Panc1 (cell line): ENCODE data around the gene ZNF670. TPM values are rescaled to one million over a fixed set of nuclear protein-coding genes. Genes with fewer than 3 reads are reported as not detected.
A peak's percentile ranks its signal among the peaks of the same experiment; 100 is the strongest.

Source experiments
- ATAC-seq: fragments of 200-7000 bp; cut with Tn5 transposase; 2 replicates; pipeline ENCODE4 v1.9.1; 2020; ENCODE audit warnings: mild to moderate bottlenecking, moderate library complexity
- BruUV-seq: library from RNA; stranded (reverse); fragments of 400-500 nt; replicated peaks from 2 replicates; lab custom pipeline; 2021; lab: Mats Ljungman, UMichigan
- CTCF ChIA-PET: fragments of 300-600 bp; sonication (Branson Sonifier 250); formaldehyde crosslinking; loops from one replicate; lab custom pipeline; 2022; ENCODE audit warnings: antibody characterized with exemption; lab: Charles Lee
- POLR2A ChIA-PET: fragments of 300-600 bp; sonication (Branson Sonifier 250); formaldehyde crosslinking; loops from one replicate; lab custom pipeline; 2022; ENCODE audit warnings: antibody characterized with exemption; lab: Charles Lee
- DNase-seq: peaks from one replicate; pipeline ENCODE4 v3.0.0-alpha.2; 2010; ENCODE audit warnings: low read depth, low spot score
- H3K27ac ChIP-seq: 2 replicates; pipeline ENCODE4 v1.5.1; 2011; ENCODE audit warnings: mild to moderate bottlenecking, low read length, inconsistent platforms
- H3K27me3 ChIP-seq: fragments of 200-500 bp; sonication (Bioruptor generic); 2 replicates; pipeline ENCODE4 v1.6.0; 2014; ENCODE audit warnings: low read length, inconsistent platforms; ENCODE audit not compliant: control insufficient read depth, insufficient read depth
- H3K36me3 ChIP-seq: fragments of 200-500 bp; sonication (Bioruptor generic); 2 replicates; pipeline ENCODE4 v1.5.1; 2014; ENCODE audit warnings: inconsistent platforms, mild to moderate bottlenecking, low read length, moderate library complexity; ENCODE audit not compliant: control insufficient read depth, insufficient read depth
- H3K4me1 ChIP-seq: 2 replicates; pipeline ENCODE4 v1.5.1; 2011; ENCODE audit warnings: inconsistent platforms, mild to moderate bottlenecking, low read length, moderate library complexity; ENCODE audit not compliant: control insufficient read depth, insufficient read depth
- H3K4me3 ChIP-seq, 2 experiments: 2 replicates each; pipeline ENCODE4 v1.5.1; 2011 to 2012; ENCODE audit warnings: low read depth in 2 of 2, low read length in 2 of 2, mild to moderate bottlenecking in 2 of 2, inconsistent platforms in 1 of 2, moderate library complexity in 1 of 2
- H3K9me3 ChIP-seq: fragments of 200-500 bp; sonication (Bioruptor generic); 2 replicates; pipeline ENCODE4 v1.5.1; 2014; ENCODE audit warnings: low read depth, mild to moderate bottlenecking, inconsistent platforms, low read length, moderate library complexity; ENCODE audit not compliant: control insufficient read depth, insufficient read depth
- POLR2AphosphoS5 ChIP-seq: IDR thresholded peaks from 2 replicates; pipeline ENCODE4 v1.6.1; 2012; ENCODE audit warnings: mild to moderate bottlenecking, low read depth, low read length, moderate library complexity
- SIN3A ChIP-seq: IDR thresholded peaks from 2 replicates; pipeline ENCODE4 v1.6.1; 2012; ENCODE audit warnings: low read depth, mild to moderate bottlenecking, low read length, moderate library complexity, borderline replicate concordance; ENCODE audit not compliant: insufficient read depth
- TCF7L2 ChIP-seq: IDR thresholded peaks from 2 replicates; pipeline ENCODE4 v1.6.1; 2011; ENCODE audit warnings: mild to moderate bottlenecking, low read depth, low read length, inconsistent platforms
- in situ Hi-C: cut with HindIII; loops from 2 replicates; pipeline ENCODE4 v1.10.0; 2016; ENCODE audit warnings: low sequenced_read_pairs, low pct_unique_long_range_greater_than_20kb
- intact Hi-C: fragments of 100-400 bp; cut with micrococcal nuclease; formaldehyde crosslinking; loops from one replicate; pipeline ENCODE4 v1.10.0; 2022; ENCODE audit not compliant: unreplicated experiment
- total RNA-seq: library from RNA; stranded (reverse); gene quantifications from one replicate; pipeline ENCODE4 v1.2.1, GENCODE V29; 2021; ENCODE audit not compliant: unreplicated experiment
- TF ChIP-seq, protein P1 (sequence below): fragments of 450-650 bp; IDR thresholded peaks from 2 replicates; pipeline ENCODE4 v1.5.1; 2017; ENCODE audit warnings: mild to moderate bottlenecking
- TF ChIP-seq, protein P2 (sequence below), 2 experiments: IDR thresholded peaks; 2 replicates each; pipeline ENCODE4 v1.6.1; 2011 to 2012; ENCODE audit warnings: low read depth in 2 of 2, control low read depth in 1 of 2, low read length in 1 of 2, mild to moderate bottlenecking in 1 of 2, moderate library complexity in 1 of 2; ENCODE audit not compliant: insufficient read depth in 1 of 2

ZNF670 gene
- total RNA-seq, 1 experiment from 2014 or later = 6.4 TPM

DNA sequence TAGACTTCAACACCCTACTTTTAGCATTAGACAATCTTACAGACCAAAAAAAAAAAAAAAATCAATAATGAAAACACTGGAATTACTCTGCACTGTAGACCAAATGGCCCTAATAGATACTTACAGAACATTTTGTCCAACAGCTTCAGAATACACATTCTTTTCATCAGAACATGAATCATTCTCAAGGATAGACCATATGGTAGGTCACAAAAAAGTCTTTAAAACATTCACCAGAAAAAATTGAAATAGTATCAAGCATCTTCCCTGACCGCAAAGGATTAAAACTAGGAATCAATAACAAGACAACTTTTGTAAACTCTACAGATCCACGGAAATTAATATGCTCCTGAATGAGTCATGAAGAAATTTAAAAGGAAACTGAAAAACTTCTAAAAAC lies 22.5 kb downstream of the ZNF670 start:
- H3K9me3 ChIP-seq = peaks cover 72% of the 10 kb centered on the region
- CTCF ChIA-PET = no interaction called here
- TF ChIP-seq POLR2AphosphoS5 = no peak

DNA sequence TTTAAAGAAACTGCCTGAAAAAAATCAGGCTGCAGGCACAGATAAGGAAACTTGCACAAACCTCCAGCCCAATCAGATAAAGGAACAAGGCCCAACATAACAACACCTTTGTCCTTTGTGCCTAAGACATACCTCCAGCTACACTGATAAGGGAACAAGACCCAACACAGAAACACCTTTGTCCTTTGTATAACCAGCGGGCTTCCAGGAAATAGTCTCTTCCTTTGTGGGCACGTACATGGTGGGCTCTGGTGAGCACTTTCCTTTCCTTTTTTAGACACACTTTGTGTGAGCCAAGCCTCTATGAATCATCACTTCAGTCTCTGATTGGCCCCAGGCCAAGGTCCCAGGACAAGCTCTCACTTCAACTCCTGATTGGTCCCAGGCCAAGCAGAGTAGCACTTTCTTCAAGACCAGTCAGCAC lies 23.6 kb downstream of the ZNF670 start:
- Histone ChIP-seq H3K36me3 (no peaks in the 10 kb centered on the region), H3K27ac (no peak overlapping the region), H3K4me1 (no peaks in the 10 kb centered on the region), H3K4me3 (no peak overlapping the region), H3K27me3 (no peaks in the 10 kb centered on the region), H3K9me3 (peaks cover 64% of the 10 kb centered on the region)
- ChIA-PET POLR2A (no interaction called here), CTCF (no interaction called here)
- in situ Hi-C loops (no loop called here), intact Hi-C loops (loop anchor here (10.0 kb wide), 1 partner anchor 60 kb away; no protein-coding TSS in a partner anchor)
- DNase-seq = no peak
- no peak for TF ChIP-seq SIN3A
- TF ChIP-seq, protein P1, sequence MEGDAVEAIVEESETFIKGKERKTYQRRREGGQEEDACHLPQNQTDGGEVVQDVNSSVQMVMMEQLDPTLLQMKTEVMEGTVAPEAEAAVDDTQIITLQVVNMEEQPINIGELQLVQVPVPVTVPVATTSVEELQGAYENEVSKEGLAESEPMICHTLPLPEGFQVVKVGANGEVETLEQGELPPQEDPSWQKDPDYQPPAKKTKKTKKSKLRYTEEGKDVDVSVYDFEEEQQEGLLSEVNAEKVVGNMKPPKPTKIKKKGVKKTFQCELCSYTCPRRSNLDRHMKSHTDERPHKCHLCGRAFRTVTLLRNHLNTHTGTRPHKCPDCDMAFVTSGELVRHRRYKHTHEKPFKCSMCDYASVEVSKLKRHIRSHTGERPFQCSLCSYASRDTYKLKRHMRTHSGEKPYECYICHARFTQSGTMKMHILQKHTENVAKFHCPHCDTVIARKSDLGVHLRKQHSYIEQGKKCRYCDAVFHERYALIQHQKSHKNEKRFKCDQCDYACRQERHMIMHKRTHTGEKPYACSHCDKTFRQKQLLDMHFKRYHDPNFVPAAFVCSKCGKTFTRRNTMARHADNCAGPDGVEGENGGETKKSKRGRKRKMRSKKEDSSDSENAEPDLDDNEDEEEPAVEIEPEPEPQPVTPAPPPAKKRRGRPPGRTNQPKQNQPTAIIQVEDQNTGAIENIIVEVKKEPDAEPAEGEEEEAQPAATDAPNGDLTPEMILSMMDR = no peak
- TF ChIP-seq, protein P2, sequence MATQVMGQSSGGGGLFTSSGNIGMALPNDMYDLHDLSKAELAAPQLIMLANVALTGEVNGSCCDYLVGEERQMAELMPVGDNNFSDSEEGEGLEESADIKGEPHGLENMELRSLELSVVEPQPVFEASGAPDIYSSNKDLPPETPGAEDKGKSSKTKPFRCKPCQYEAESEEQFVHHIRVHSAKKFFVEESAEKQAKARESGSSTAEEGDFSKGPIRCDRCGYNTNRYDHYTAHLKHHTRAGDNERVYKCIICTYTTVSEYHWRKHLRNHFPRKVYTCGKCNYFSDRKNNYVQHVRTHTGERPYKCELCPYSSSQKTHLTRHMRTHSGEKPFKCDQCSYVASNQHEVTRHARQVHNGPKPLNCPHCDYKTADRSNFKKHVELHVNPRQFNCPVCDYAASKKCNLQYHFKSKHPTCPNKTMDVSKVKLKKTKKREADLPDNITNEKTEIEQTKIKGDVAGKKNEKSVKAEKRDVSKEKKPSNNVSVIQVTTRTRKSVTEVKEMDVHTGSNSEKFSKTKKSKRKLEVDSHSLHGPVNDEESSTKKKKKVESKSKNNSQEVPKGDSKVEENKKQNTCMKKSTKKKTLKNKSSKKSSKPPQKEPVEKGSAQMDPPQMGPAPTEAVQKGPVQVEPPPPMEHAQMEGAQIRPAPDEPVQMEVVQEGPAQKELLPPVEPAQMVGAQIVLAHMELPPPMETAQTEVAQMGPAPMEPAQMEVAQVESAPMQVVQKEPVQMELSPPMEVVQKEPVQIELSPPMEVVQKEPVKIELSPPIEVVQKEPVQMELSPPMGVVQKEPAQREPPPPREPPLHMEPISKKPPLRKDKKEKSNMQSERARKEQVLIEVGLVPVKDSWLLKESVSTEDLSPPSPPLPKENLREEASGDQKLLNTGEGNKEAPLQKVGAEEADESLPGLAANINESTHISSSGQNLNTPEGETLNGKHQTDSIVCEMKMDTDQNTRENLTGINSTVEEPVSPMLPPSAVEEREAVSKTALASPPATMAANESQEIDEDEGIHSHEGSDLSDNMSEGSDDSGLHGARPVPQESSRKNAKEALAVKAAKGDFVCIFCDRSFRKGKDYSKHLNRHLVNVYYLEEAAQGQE (IDR thresholded peaks at IDR 0.05; ENCODE audit: insufficient read depth in 1 of 2, low read depth in 2 of 2, low read length in 1 of 2) = no peak
- TF ChIP-seq TCF7L2 = no peak
- TF ChIP-seq POLR2AphosphoS5 = no peak
- ATAC-seq = no peak
- TSS peak; percentile 17 for BruUV-seq

More for the DNA sequence above, 22.5 kb downstream of the ZNF670 start:
- in situ Hi-C loops (no loop called here), intact Hi-C loops (loop anchor here (10.0 kb wide), 1 partner anchor 61 kb away; no protein-coding TSS in a partner anchor)
- H3K36me3 ChIP-seq = no peaks in the 10 kb centered on the region
- H3K4me1 ChIP-seq = no peaks in the 10 kb centered on the region
- ATAC-seq (no peak), DNase-seq (no peak)
- POLR2A ChIA-PET = no interaction called here
- H3K27ac ChIP-seq = no peak overlapping the region
- H3K27me3 ChIP-seq = no peaks in the 10 kb centered on the region
- BruUV-seq = no TSS peak
- no peak overlapping the region for H3K4me3 ChIP-seq

DNA sequence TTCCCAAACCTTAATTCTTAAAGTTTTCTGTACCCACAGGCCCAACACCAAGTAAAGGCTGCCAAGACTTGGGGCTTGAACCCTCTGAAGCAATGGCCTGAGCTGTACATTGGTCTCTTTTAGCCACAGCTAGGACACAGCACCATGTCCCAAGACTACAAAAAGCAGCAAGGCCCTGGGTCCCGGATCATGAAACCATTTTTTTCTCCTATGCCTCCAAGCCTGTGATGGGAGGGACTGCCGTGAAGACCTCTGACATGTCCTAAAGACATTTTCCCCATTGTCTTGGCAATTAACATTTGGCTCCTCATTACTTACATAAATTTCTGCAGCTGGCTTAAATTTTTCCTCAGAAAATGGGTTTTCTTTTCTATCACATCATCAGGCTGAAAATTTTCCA lies 30.9 kb downstream of the ZNF670 start:
- DNase-seq (no peak), ATAC-seq (no peak)
- ChIA-PET POLR2A (no interaction called here), CTCF (no interaction called here)
- peaks cover 61% of the 10 kb centered on the region for H3K9me3 ChIP-seq
- no peaks in the 10 kb centered on the region for H3K4me1 ChIP-seq
- no peak overlapping the region for H3K4me3 ChIP-seq
- no peaks in the 10 kb centered on the region for H3K27me3 ChIP-seq
- TF ChIP-seq, protein P1 = no peak
- TF ChIP-seq SIN3A (no peak), TCF7L2 (no peak), POLR2AphosphoS5 (no peak)
- TF ChIP-seq, protein P2 (IDR thresholded peaks at IDR 0.05; ENCODE audit: insufficient read depth in 1 of 2, low read depth in 2 of 2, low read length in 1 of 2) = no peak
- no peak overlapping the region for H3K27ac ChIP-seq
- no peaks in the 10 kb centered on the region for H3K36me3 ChIP-seq
- no TSS peak for BruUV-seq
- in situ Hi-C loops = no loop called here
- intact Hi-C loops = no loop called here
